Choroid plexus epithelial cell (primary cell): ENCODE data around the gene ELK1.
A peak's percentile ranks its signal among the peaks of the same experiment; 100 is the strongest.

ENCODE experiments used
- DNase-seq: peaks from one replicate; pipeline ENCODE4 v3.0.0-alpha.2; 2010; ENCODE audit warnings: low read depth
- H3K4me3 ChIP-seq: 2 replicates; pipeline ENCODE4 v1.5.1; 2011; ENCODE audit warnings: low read depth, mild to moderate bottlenecking, control low read depth, low read length, moderate library complexity
- CTCF ChIP-seq: conservative IDR thresholded peaks from 2 replicates; pipeline ENCODE4 v1.5.1; 2011; ENCODE audit warnings: low read depth, mild to moderate bottlenecking, control low read depth, inconsistent platforms, low read length, moderate library complexity

The ELK1 gene

DNA sequence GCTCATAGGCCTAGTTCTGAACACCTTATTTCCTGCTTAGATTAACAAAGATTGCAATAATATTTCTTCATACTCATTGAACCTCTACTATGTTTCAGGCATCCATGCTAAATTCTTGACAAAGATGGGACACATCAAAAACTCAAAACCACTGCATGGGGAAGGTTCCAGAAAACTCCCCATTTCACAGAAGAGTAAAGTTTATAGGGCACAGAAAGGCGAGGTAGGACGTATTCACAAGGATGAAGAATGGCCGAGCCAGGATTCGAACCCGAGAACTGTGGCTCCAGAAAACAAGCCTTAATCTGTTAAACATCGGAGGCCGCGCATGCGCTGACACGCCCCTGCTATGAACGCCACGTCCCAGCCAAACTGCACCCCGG, 7.9 kb upstream of the ELK1 start:
- no peak for DNase-seq
- no peak for TF ChIP-seq CTCF
- peak overlapping the region; percentile 72 for H3K4me3 ChIP-seq

DNA sequence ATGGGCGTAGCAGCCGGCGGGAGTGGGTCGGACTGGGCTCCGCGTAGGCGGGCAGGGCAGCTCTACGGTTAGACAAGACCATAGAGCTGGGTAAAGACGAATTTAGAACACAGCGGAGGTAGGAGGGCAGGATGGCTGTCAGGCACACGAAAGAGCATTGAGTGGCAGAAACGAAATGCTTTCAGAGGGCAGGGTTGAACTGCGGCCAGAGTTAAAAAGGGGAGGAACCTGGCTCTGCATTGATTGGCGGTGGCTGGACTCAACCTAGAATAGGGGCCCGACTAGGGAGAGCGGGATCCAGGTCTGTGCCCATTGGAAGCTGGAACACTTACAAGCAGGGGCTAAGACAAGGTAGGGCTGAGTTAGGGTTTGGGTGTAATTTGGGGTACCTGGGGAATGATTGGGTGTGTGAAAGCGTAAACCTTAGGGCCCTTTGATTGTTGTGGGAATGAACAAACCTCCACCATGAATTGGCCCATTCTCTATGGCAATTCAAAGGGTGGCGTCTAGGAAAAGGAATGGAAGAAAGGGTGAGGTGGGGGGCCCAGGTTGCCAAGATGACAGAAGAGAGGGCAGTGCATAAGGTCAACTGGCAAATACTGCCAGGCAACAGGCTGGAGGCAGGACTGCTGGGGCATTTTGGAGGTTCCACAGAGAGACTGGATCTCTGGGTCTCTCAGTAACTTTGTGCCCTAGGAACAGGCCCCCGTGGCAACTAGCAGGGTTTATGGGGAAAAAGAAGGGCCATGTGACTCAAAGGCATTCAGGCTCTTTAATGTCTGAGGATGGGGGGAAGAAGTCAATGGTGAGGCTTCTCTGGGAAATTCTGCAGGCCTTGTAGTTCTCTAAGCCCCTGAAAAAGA, 911 bp upstream of the ELK1 start:
- no peak for TF ChIP-seq CTCF
- H3K4me3 ChIP-seq, result peak overlapping the region; percentile 53
- no peak for DNase-seq

GRCh38 chrX:47649781-47650163, 591 bp downstream of the ELK1 start:
- DNase-seq, result no peak
- no peak for TF ChIP-seq CTCF
- H3K4me3 ChIP-seq, result peak overlapping the region; percentile 74

GRCh38 chrX:47649271-47649670, 1.1 kb downstream of the ELK1 start:
- H3K4me3 ChIP-seq, result peak overlapping the region; percentile 74
- DNase-seq, result no peak
- no peak for TF ChIP-seq CTCF

DNA sequence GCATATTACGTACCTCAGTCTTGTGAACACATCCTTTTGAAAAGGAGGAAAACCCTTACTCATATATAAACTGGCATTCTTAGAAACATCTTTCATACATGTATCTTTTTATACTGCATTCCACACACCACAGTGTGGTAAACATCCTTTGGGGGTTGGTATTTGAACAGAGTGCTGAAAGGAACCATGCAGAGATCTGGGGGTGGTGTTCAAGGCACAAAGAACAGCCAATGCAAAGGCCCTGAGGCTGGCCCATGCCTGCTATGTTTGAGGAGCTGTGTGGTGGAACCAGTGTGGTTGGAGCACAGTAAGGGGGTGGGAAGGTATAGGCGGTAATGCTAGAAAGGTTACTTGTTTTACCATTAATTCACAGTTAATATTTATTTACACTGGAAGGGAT, 2.0 kb downstream of the ELK1 start:
- DNase-seq, result peak; percentile 86
- peak overlapping the region; percentile 74 for H3K4me3 ChIP-seq
- TF ChIP-seq CTCF, result no peak

- DNase-seq, result no peak
- H3K4me3 ChIP-seq, result no peak overlapping the region
- TF ChIP-seq CTCF, result no peak
Measured at GRCh38 chrX:47646636-47647035, 3.7 kb downstream of the ELK1 start.

DNA sequence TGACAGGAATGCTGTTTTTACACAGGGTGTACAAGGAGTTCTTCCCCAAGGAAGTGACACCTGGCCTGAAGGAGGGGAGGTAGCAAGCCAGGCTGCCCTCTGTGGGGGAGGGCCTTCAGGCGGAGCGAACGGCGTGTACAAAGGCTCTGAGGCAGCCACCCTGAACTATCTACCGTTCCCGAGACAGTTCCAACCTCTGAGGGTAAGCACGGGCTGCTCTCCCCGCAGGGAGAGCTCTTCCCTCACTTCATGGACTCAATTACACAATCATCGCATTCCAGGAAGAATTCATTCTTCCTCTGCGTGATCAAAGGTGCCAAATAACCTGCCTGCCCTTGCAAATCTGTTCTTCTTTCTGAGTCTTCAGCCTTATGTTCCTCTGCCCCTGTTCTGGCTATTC, 4.8 kb downstream of the ELK1 start:
- peak; percentile 67 for DNase-seq
- no peak overlapping the region for H3K4me3 ChIP-seq
- TF ChIP-seq CTCF, result peak; percentile 6
